Fibroblast of lung (primary cell): ENCODE results near the gene SLC26A1. TPM values are rescaled to one million over a fixed set of nuclear protein-coding genes. Genes with fewer than 3 reads are reported as not detected.
"Not testable (repeated sequence)": the region's sequence is repeated elsewhere in the genome, so short reads cannot be mapped to it uniquely, and the experiment has no call there.

Experiments used
- DNase-seq, 2 donors: peaks; one replicate each; pipeline versions ENCODE4 v3.0.0 to v3.0.0-alpha.2; 2010; ENCODE audit warnings: low read depth in 2 of 2
- H2AFZ ChIP-seq: 2 replicates; pipeline ENCODE4 v1.5.1; 2012; ENCODE audit warnings: low read length, control low read depth, inconsistent platforms
- H3K27ac ChIP-seq: 2 replicates; pipeline ENCODE4 v1.5.1; 2011; ENCODE audit warnings: low read length, control low read depth; ENCODE audit not compliant: insufficient read depth
- H3K27me3 ChIP-seq: 2 replicates; pipeline ENCODE4 v1.5.1; 2011; ENCODE audit warnings: mild to moderate bottlenecking, low read length; ENCODE audit not compliant: control insufficient read depth, insufficient read depth
- H3K36me3 ChIP-seq: 2 replicates; pipeline ENCODE4 v1.5.1; 2011; ENCODE audit warnings: low read length; ENCODE audit not compliant: control insufficient read depth, insufficient read depth
- H3K4me1 ChIP-seq: 2 replicates; pipeline ENCODE4 v1.5.1; 2011; ENCODE audit warnings: low read length; ENCODE audit not compliant: control insufficient read depth, insufficient read depth; ENCODE audit errors: extremely low read depth
- H3K4me2 ChIP-seq: 2 replicates; pipeline ENCODE4 v1.5.1; 2011; ENCODE audit warnings: low read length, control low read depth; ENCODE audit not compliant: insufficient read depth; ENCODE audit errors: extremely low read depth
- H3K4me3 ChIP-seq, 4 experiments: fragments of 200-600 bp in 1 of 4; sonication (generic) in 1 of 4; replicated peaks in 1 of 4; 2 replicates each; pipeline ENCODE4 v1.5.1; 2011 to 2016; ENCODE audit warnings: low read length in 4 of 4, low read depth in 3 of 4, mild to moderate bottlenecking in 3 of 4, control low read depth in 2 of 4, inconsistent platforms in 1 of 4, mixed read lengths in 1 of 4; ENCODE audit not compliant: insufficient read depth in 1 of 4; ENCODE audit errors: control extremely low read depth in 1 of 4
- H3K79me2 ChIP-seq: 2 replicates; pipeline ENCODE4 v1.5.1; 2012; ENCODE audit warnings: mild to moderate bottlenecking, low read length, inconsistent platforms; ENCODE audit not compliant: control insufficient read depth, insufficient read depth
- H3K9ac ChIP-seq: 2 replicates; pipeline ENCODE4 v1.5.1; 2011; ENCODE audit warnings: mild to moderate bottlenecking, low read length, control low read depth; ENCODE audit not compliant: insufficient read depth
- H3K9me3 ChIP-seq: 2 replicates; pipeline ENCODE4 v1.5.1; 2012; ENCODE audit warnings: low read depth, low read length; ENCODE audit not compliant: control insufficient read depth, insufficient read depth
- H4K20me1 ChIP-seq: 2 replicates; pipeline ENCODE4 v1.5.1; 2011; ENCODE audit warnings: low read length; ENCODE audit not compliant: control insufficient read depth, insufficient read depth; ENCODE audit errors: extremely low read depth
- EZH2 ChIP-seq: IDR thresholded peaks from 2 replicates; pipeline ENCODE4 v1.5.1; 2012; ENCODE audit warnings: low read length, control low read depth, mild to moderate bottlenecking; ENCODE audit errors: missing control alignments
- polyA plus RNA-seq, 2 donors: library from polyadenylated mRNA; depleted of rRNA in 1 of 2; stranded (reverse) in 1 of 2; unstranded in 1 of 2; fragments of >200 nt; gene quantifications; 2 replicates each; pipeline ENCODE4 v1.2.1, GENCODE V29; 2011 to 2012; ENCODE audit warnings: missing spikeins in 1 of 2
- total RNA-seq: library from RNA; depleted of rRNA; stranded (reverse); fragments of >200 nt; gene quantifications from 2 replicates; pipeline ENCODE4 v1.2.1, GENCODE V29; 2014
- TF ChIP-seq, protein P1 (sequence below), 2 donors: IDR thresholded peaks in 1 of 2; conservative IDR thresholded peaks in 1 of 2; 1 replicate in 1 of 2; 2 replicates in 1 of 2; pipeline ENCODE4 v1.5.1; 2011 to 2012; ENCODE audit warnings: low read length in 2 of 2, control low read depth in 1 of 2, inconsistent platforms in 1 of 2, low read depth in 1 of 2, mild to moderate bottlenecking in 1 of 2

Gene SLC26A1
- total and polyA plus RNA-seq, 2 donors (not counting 1 experiment from before 2014, with no cell fraction given), result 0.05 to 0.33 TPM

- Histone ChIP-seq H3K4me1 (no peaks in the 10 kb centered on the region), H3K9me3 (no peaks in the 10 kb centered on the region), H3K36me3 (no peaks in the 10 kb centered on the region), H3K4me3 (no peak overlapping the region), H2AFZ (no peak overlapping the region), H3K9ac (no peak overlapping the region), H3K4me2 (no peak overlapping the region), H3K79me2 (no peaks in the 10 kb centered on the region), H3K27ac (no peak overlapping the region), H4K20me1 (no peaks in the 10 kb centered on the region), H3K27me3 (peaks cover 48% of the 10 kb centered on the region)
- no peak for DNase-seq
- TF ChIP-seq, protein P1, sequence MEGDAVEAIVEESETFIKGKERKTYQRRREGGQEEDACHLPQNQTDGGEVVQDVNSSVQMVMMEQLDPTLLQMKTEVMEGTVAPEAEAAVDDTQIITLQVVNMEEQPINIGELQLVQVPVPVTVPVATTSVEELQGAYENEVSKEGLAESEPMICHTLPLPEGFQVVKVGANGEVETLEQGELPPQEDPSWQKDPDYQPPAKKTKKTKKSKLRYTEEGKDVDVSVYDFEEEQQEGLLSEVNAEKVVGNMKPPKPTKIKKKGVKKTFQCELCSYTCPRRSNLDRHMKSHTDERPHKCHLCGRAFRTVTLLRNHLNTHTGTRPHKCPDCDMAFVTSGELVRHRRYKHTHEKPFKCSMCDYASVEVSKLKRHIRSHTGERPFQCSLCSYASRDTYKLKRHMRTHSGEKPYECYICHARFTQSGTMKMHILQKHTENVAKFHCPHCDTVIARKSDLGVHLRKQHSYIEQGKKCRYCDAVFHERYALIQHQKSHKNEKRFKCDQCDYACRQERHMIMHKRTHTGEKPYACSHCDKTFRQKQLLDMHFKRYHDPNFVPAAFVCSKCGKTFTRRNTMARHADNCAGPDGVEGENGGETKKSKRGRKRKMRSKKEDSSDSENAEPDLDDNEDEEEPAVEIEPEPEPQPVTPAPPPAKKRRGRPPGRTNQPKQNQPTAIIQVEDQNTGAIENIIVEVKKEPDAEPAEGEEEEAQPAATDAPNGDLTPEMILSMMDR (conservative IDR thresholded peaks at IDR 0.05 in 1 of 2, IDR thresholded peaks at IDR 0.05 in 1 of 2; ENCODE audit: low read depth in 1 of 2, low read length in 2 of 2), result no peak
- TF ChIP-seq EZH2, result no peak
These were observed 6.8 kb upstream of the SLC26A1 start for GRCh38 chr4:999882-1000425.

GRCh38 chr4:999240-999863 lies 6.1 kb upstream of the SLC26A1 start:
- H3K79me2 ChIP-seq, H3K4me3 ChIP-seq, DNase-seq, H3K9me3 ChIP-seq, H3K9ac ChIP-seq, H3K4me2 ChIP-seq, H2AFZ ChIP-seq, H3K36me3 ChIP-seq, H3K27ac ChIP-seq, H3K4me1 ChIP-seq, H4K20me1 ChIP-seq: not testable (repeated sequence)
- peaks cover 48% of the 10 kb centered on the region for H3K27me3 ChIP-seq
- TF ChIP-seq EZH2, result peak; percentile 45

- H4K20me1 ChIP-seq, result no peaks in the 10 kb centered on the region
- H3K4me3 ChIP-seq, result no peak overlapping the region
- peak; percentile 12 for TF ChIP-seq EZH2
- TF ChIP-seq, protein P1 (conservative IDR thresholded peaks at IDR 0.05 in 1 of 2, IDR thresholded peaks at IDR 0.05 in 1 of 2; ENCODE audit: low read depth in 1 of 2, low read length in 2 of 2), result no peak
- no peaks in the 10 kb centered on the region for H3K79me2 ChIP-seq
- no peaks in the 10 kb centered on the region for H3K36me3 ChIP-seq
- no peak overlapping the region for H3K4me2 ChIP-seq
- H3K9ac ChIP-seq, result no peak overlapping the region
- H3K27ac ChIP-seq, result no peak overlapping the region
- no peak overlapping the region for H2AFZ ChIP-seq
- no peak for DNase-seq
- H3K27me3 ChIP-seq, result peaks cover 41% of the 10 kb centered on the region
- no peaks in the 10 kb centered on the region for H3K9me3 ChIP-seq
- no peaks in the 10 kb centered on the region for H3K4me1 ChIP-seq
These were observed 5.0 kb upstream of the SLC26A1 start for GRCh38 chr4:998096-998691.
